ENCODE data around the gene GRIK2. TPM values are rescaled to one million over a fixed set of nuclear protein-coding genes. Genes with fewer than 3 reads are reported as not detected.

GRIK2 gene
- polyA plus RNA-seq, 4 donors: 13.4 to 16.9 (median 15.1) TPM

DNA sequence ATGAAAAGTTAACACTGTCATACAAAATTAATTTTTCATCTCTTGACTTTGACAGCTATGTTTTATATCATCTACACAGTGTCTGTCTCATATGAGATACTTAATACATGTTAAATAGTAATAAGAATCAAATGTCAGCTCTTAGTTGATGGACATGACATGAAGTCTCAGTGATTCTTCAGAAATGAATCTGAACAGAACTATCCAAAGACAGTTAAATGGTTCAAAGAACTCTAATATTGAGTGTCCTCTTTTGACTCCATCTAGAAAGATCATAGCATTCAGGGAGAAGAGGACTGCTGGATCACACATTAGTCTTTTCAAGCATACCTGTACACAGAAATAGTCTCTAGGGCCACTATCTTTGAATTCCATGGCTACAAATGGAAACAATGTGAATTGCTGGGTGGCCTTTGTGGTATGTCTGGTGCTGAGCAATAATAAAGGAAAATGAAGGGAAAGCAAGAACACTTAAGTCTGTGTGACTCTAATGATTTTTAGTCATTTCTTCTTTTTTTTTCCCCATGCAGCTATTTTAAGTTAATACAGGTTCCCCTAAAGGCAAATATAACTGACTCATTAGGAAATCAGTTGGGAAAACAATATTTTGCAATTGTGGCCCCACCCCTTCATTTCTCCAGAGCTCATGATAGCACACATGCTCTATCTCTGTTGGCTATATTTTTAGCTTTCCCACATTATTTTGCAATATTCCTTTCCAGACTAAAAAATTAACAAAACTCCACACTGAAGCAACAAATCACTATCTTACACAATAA is 367.5 kb downstream of the GRIK2 start:
- no peak for DNase-seq (ENCODE audit: low read depth in 4 of 4, low spot score in 3 of 4)

DNA sequence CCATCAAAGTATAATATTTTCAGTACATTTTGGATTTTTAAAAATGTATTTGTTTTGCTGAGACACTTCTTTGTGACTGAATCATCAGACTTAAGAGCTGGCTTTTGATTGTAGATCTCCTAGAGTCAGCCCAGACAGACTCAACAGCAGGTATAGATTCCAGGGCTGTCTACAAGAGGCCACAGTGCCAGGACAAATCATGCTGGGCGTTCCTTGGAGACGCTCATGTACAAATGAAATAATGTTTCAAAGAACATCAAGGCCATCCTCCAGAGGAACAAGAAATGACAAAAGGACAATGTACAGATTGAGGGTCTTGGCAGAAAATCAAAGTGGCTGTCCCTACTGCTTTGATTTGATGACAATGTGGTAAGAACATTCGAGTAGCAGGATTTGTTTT is 369.3 kb downstream of the GRIK2 start:
- no peak for DNase-seq (ENCODE audit: low read depth in 4 of 4, low spot score in 3 of 4)

DNA sequence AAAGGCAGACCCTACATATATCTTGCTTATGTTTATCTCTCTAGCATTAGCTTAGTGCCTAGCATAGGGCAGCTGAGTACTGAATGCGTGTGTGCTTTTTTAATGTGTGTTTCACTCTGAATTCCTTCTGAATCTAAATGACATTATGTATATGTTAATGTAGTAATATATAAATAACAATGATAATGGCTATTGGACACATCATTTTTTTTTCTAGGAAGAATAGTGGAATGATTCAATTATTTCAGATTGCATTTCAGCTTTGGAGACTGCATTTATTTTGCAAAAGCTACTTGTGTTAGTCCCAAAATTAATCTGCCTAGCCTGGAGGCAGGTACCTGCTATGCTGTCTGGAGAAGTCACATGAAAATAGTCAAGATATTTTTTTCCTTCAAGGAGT is 371.8 kb downstream of the GRIK2 start:
- DNase-seq (ENCODE audit: low read depth in 4 of 4, low spot score in 3 of 4): no peak

DNA sequence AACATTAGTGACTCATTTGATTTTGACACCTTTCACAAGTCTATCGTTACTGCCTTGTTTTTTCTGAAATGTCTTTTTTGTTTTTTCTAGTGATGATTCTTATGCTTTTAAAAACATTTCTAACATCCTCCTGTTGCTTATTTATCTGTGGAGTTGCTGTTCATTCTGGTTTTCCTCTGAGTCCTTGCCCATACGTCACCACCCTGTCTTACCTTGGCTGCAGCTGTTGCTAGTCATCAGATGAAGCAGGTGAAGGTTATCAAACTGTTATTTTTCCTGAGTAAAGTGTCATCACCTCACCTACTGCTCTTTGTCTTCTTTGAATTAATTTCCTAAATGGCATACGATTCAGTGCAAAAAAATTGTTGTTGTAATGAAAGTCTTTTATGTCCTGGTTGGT is 376.6 kb downstream of the GRIK2 start:
- DNase-seq (ENCODE audit: low read depth in 4 of 4, low spot score in 3 of 4): no peak

DNA sequence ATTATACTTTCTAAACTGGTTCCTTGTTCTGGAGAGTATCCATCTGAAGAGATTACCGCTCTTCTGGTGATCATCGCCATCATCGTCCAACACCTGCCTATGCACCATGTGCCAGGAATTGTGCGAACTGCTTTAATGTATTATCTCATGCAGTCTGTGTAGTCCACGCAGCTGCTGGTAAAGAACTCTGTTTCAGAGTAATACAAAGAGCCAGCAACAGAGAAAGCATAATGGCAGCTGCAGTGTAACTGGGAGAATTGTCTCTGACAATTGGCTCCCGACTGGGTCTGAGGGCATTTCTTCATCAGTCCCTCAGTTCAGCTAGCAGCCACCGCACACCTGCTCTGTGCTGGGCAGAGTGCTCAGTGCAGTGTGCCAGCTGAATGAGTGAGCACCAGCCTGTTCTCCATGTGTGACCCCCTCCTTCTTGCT is 383.4 kb downstream of the GRIK2 start:
- no peak for DNase-seq (ENCODE audit: low read depth in 4 of 4, low spot score in 3 of 4)

DNA sequence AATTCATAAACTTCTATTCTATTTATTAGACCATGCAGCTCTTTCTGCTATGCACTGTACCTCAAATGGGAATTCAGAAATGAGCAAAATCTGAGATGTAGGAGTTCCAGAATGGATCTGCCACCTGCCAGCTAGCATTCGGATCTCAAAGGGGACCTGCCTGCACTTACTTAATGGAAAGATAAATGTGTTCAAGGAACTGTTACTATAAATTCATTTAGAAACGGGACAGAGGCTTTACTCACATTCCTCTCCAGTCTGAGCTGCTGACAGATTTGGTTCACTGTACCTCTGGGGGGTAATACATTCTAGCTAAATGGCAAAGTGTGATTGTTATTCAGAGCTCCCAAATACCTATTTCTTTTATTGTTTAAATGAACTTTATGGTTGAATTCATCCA is 384.1 kb downstream of the GRIK2 start:
- no peak for DNase-seq (ENCODE audit: low read depth in 4 of 4, low spot score in 3 of 4)

DNA sequence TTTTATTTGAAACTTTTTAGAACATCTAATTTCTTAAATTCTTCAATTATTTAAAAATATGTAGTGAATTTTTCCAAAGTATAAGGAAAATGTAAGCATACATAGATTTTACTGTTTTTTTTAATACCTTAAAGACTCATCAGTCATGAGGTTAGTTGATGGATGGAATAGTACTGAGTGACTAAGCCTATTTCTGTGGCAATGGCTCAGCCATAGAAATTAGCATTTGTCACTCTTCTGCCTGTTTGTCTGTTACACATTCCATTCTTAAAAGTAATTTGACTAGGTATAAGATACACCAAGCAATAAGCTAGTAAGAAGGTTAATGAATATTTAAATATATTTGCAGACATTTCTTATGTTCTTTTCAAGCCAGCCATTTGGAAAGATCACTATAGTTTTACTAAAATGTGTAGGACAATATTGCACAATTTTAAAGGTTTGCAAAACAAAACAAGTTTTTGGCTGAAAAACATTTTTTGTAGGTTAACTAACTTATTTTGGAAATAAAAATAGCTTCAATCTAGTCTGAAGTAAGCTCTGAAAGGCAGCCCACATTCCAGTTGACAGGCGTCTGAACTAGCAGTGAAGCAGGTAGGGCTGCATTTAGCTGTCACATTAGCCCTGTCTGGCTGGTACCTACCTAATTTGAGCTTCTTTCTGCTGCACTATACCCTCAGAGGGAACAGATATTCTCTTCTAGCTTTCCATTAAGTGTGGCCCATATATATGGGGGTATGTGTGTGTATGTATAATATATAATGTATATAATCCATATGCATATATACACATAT is 385.7 kb downstream of the GRIK2 start:
- DNase-seq (ENCODE audit: low read depth in 4 of 4, low spot score in 3 of 4): no peak

DNA sequence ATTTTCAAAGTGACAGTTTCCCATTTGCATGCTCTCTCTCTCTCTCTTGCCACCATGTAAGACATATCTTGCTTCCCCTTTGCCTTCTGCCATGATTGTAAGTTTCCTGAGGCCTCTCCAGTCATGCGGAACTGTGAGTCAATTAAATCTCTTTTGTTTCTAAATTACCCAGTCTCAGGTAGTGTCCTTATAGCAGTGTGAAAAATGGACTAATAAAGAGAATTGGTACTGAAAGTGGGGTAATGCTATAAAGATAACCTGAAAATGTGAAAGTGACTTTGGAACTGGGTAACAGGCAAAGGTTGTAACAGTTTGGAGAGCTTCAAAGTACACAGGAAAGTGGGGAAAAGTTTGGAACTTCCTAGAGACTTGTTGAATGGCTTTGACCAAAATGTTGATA is 389.8 kb downstream of the GRIK2 start:
- no peak for DNase-seq (ENCODE audit: low read depth in 4 of 4, low spot score in 3 of 4)

DNA sequence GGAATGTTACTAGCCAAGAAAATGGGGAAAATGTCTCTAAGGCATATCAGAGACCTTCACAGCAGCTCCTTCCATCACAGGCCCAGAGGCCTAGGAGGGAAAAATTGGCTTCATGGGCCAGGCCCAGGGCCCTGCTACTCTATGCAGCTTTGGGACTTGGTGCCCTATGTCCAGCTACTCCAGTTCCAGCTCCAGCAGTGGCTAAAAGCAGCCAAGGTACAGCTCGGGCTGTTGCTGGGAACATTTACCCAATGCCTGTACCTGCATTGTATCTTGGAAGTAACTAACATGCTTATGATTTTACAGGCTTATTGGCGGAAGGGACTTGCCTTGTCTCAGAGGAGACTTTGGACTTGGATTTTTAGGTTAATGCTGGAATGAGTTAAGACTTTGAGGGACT is 390.6 kb downstream of the GRIK2 start:
- DNase-seq (ENCODE audit: low read depth in 4 of 4, low spot score in 3 of 4): no peak

DNA sequence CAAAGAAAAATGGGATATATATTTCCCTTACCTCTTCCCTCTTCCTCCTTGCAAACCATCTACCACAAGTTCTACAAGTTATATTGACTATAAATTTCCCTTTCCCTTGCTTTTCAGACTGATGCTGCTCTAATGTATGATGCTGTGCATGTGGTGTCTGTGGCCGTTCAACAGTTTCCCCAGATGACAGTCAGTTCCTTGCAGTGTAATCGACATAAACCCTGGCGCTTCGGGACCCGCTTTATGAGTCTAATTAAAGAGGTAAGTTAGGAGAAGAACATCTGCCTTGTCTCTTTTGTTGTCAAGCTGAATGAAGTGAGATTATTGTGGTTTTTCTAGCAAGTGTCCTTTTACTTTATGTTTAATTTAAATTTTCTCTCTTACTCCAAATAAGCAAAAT is 406.0 kb downstream of the GRIK2 start:
- no peak for DNase-seq (ENCODE audit: low read depth in 4 of 4, low spot score in 3 of 4)

DNA sequence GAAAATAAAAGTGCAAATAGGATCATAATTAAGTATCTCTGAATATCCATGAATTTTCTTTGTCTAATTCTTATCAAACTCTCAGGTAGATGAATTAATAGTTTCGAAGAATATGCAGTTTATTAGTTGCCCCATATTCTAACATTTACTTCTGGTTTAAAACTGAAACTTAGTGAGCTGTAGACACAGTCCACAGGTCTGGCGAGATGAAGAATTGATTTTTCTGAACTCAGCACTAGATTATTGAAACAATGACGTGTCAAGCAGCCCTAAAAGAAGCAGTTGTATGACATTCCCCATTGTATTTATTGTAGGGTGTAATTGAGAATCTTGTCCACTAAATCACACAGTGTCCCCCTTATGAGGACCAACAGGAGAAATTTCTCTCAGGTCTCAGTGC is 407.1 kb downstream of the GRIK2 start:
- DNase-seq (ENCODE audit: low read depth in 4 of 4, low spot score in 3 of 4): no peak

DNA sequence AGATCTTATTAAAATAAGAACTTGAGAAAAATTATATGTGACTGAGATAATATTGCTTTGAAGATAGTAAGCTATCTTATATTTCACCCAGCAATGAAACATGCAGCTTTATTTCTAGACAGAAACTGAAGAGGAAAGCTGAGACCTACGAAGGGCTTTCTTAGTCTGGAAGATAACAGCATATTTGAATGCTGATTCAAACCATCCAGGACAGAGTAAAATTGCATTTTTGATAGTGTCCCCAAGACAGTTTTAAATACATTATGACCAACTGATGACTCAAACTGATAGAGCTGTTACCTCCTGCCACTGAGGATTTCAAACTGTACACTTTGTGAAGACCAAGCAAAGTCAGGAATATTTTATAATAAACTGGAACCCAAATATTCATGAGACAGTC is 409.6 kb downstream of the GRIK2 start:
- no peak for DNase-seq (ENCODE audit: low read depth in 4 of 4, low spot score in 3 of 4)

DNA sequence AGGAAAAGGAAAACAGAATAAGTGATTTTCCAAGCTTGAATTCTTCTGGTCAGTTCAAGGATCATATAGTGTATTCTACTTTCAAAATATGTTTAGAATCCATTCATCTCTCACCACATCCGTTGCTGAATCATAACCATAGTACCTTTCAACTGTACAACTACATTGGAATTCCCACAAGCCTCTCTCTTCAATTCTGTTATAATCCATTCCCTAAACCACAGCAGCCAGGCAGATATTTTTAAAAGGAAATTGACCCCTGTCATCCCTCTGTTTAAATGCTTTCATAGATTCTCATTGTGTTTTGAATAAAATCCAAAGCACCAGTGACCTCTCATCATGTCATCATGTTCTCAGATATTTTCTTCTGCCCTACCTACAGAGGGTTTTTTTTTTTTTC is 412.7 kb downstream of the GRIK2 start:
- DNase-seq (ENCODE audit: low read depth in 4 of 4, low spot score in 3 of 4): no peak

DNA sequence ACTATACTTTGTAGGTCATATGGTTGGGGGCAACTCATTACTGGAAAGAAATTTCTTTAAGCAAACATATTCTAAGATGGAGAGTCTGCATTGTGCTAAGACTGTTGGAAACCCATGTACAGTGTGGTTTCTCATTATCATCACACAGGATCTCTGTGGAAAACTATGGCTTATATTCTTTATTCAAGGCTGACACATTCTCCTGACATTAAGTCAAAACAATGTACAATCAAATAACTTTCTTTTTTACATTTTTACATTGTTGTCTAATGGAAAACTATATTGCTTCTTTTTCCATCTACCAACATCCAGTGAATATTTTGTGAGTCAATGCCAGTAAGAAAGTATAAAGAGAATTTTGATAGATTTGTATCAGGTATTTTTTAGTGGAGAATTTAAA is 417.6 kb downstream of the GRIK2 start:
- no peak for DNase-seq (ENCODE audit: low read depth in 4 of 4, low spot score in 3 of 4)

DNA sequence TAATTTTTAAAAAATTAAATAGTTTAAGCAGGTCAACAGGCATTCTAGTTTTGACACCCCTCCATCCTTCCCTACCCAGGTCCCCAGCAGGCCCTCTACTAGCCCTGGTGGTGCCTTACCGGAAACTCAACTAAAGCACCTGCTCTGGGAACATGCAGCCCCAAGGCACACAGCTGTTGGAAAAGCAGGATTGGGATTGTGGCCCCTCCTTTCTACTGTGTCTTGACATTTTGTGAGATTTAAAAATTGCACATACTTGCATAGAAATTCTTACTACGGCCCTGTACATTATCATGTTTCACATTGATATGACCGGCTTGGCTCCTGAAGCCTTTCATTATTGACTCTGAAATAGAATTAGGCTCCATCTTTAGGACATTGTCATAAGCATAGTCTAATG is 423.2 kb downstream of the GRIK2 start:
- no peak for DNase-seq (ENCODE audit: low read depth in 4 of 4, low spot score in 3 of 4)

DNA sequence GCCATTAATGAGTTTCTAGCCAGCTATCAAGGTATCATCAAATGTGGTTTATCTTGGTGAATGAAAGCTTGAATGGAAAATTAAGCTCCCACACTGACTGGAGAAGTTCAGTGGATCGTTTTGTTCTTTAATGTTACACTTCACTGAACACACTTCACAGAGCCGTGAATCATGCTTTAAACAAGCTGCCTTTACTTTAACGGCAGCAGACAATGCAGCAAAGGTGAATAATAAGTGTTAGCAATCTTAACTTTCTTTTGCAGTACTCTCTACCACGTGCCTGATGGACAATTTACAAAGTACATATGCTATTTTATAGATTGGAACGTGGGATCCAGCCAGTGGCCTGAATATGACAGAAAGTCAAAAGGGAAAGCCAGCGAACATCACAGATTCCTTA is 424.5 kb downstream of the GRIK2 start:
- DNase-seq (ENCODE audit: low read depth in 4 of 4, low spot score in 3 of 4): peak in 3 of 4 donors; percentile 3 to 8 (median 8)

DNA sequence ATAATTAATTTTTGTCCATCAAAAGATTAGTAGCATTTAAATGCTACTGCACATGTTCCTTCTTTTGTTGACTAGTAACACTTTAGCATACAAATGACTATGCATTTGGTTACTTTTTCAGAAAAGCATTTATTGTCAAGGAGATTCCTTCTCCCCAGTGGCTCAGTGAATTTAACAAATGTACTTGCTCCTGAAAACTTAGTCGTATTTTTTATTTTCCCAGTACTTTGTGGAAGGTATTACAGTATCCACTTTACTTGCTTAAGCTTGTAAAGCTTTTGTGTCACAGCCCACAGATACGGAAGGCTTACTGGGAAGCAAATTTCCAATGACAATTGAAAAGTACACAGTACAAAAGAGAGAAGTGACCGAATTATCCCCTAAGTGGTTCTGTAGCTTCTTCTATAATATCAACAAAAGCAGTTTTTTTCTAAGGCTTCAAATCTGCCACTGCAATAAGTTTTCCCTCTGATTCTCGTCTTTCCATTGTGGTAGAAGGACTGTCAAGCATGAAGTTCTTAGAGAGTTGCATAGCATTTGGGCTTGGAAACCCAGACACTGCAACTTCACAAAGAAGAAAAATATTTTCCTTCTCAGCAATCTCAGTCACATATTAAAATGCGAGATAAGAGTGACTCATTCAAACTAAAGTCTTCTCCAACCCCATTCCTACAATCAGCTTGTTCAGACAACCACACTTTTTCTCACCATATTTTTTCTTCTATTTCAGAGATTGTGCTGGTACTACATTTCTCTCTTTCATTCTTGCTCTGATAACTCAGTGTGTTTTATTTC is 431.2 kb downstream of the GRIK2 start:
- DNase-seq (ENCODE audit: low read depth in 4 of 4, low spot score in 3 of 4): no peak

DNA sequence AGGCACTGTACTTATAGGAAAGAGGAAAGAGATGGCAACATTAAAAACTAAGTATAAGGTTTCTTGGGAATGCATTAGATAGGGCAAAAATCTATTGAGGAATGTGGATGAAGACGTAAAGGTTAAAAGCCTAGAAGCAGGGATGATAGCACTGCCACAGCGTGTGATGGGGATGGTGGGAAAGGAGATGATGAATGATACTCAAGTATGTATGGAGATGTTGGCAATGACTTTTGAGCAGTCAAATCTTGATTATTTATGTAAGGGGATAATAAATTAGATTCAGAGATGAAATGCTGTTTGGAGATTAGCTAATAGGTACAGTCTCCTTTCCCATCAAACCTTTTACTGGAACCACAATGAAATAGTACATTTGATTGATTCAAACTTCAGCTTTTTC is 432.8 kb downstream of the GRIK2 start:
- DNase-seq (ENCODE audit: low read depth in 4 of 4, low spot score in 3 of 4): no peak

DNA sequence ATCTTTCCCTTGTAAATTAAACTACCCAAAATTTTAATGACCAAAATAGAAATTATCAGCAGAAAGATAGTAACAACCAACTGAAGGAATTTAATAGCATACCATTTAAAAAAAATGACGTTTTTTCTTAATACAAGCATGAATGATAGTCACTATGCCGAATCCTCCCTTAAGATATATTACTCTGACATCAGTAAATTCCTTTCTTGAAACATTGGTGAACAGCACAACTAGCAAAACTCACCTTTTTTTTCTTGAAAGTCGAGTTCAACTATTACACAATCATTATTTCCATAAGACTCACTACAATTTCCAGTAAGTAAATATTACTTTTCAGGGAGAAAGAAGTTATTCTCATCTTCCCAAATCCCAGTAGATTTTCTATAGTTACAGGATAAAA is 433.2 kb downstream of the GRIK2 start:
- no peak for DNase-seq (ENCODE audit: low read depth in 4 of 4, low spot score in 3 of 4)

DNA sequence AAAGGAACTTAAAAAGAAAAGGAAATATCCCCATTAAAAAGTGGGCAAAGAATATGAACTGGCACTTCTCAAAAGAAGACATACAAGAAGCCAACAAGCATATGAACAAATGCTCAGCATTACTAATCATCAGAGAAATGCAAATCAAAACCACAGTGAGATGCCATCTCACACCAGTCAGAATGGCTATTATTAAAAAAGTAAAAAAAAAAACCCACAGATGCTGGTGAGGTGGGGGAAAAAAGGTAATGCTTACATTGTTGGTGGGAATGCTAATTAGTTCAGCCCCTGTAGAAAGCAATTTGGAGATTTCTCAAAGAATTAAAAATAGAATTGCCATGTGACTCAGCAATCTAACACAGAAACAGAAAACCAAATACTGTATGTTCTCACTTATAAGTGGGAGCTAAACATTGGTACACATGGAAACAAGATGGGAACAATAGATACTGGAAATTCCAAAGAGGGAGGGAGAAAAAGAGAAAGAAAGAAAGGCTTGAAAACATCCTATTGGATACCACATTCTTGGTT is 437.1 kb downstream of the GRIK2 start:
- no peak for DNase-seq (ENCODE audit: low read depth in 4 of 4, low spot score in 3 of 4)

DNA sequence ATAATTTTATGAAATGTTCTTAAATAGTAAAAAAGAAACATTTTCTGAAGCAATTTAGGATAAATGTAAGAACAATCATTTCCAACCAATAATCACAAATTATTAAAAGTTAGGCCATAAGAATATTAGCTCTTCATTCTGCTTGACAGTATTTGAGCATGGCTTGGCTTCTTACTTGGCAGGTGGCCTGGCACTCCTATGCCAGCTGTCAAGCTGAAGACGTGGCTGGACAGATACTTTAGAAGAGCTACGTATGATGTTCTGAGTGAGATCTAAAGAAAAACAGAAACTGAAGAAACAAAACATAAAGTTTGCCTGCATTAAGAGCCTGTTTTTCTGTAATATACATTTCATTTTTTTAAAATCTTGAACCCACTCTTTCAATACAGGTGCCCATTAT is 438.9 kb downstream of the GRIK2 start:
- no peak for DNase-seq (ENCODE audit: low read depth in 4 of 4, low spot score in 3 of 4)
